WTC11 (cell line): ENCODE data around the gene ZIC2. TPM values are rescaled to one million over a fixed set of nuclear protein-coding genes. Genes with fewer than 3 reads are reported as not detected.

Experiments used
- ATAC-seq: fragments of 200-7000 bp; cut with Tn5 transposase; 2 replicates; pipeline ENCODE4 v1.10.0; 2021; ENCODE audit warnings: mild to moderate bottlenecking, moderate library complexity
- CTCF ChIA-PET: fragments of 300-600 bp; sonication (Branson Sonifier 250); formaldehyde crosslinking; loops from one replicate; lab custom pipeline; 2021; ENCODE audit warnings: antibody characterized with exemption; lab: Charles Lee
- POLR2A ChIA-PET: fragments of 350-600 bp; sonication (Branson Sonifier 250); formaldehyde crosslinking; loops from one replicate; lab custom pipeline; 2021; ENCODE audit warnings: antibody characterized with exemption; lab: Charles Lee
- DNase-seq: peaks from one replicate; pipeline ENCODE4 v3.0.0; 2021; ENCODE audit warnings: low spot score
- H3K27ac Mint-ChIP-seq: 2 replicates; pipeline ENCODE4 v1.8.0; 2021; ENCODE audit warnings: mixed read lengths
- H3K27me3 Mint-ChIP-seq: 2 replicates; pipeline ENCODE4 v1.8.0; 2021; ENCODE audit warnings: low read depth, mild to moderate bottlenecking, moderate library complexity, mixed read lengths
- H3K36me3 Mint-ChIP-seq: 2 replicates; pipeline ENCODE4 v1.8.0; 2021; ENCODE audit warnings: mixed read lengths
- H3K4me1 Mint-ChIP-seq: 2 replicates; pipeline ENCODE4 v1.8.0; 2022; ENCODE audit warnings: mixed read lengths
- H3K4me3 Mint-ChIP-seq: 2 replicates; pipeline ENCODE4 v1.8.0; 2021; ENCODE audit warnings: mild to moderate bottlenecking, moderate library complexity, mixed read lengths
- H3K9me3 Mint-ChIP-seq: 2 replicates; pipeline ENCODE4 v1.8.0; 2021; ENCODE audit warnings: mixed read lengths
- CREM ChIP-seq: sonication (generic); formaldehyde crosslinking; IDR thresholded peaks from 2 replicates; pipeline ENCODE4 v1.8.1; 2022; ENCODE audit warnings: mild to moderate bottlenecking, missing genetic modification reagents, moderate library complexity
- ETV6 ChIP-seq: sonication (generic); formaldehyde crosslinking; IDR thresholded peaks from 2 replicates; pipeline ENCODE4 v1.8.1; 2022; ENCODE audit warnings: mild to moderate bottlenecking, missing genetic modification reagents
- FOXP1 ChIP-seq: sonication (generic); formaldehyde crosslinking; IDR thresholded peaks from 2 replicates; pipeline ENCODE4 v1.8.0; 2022; ENCODE audit warnings: missing genetic modification reagents, mild to moderate bottlenecking, moderate library complexity, borderline replicate concordance
- GABPB1 ChIP-seq: sonication (generic); formaldehyde crosslinking; IDR thresholded peaks from 2 replicates; pipeline ENCODE4 v1.8.1; 2023; ENCODE audit warnings: mild to moderate bottlenecking, missing genetic modification reagents
- MAX ChIP-seq: sonication (generic); formaldehyde crosslinking; IDR thresholded peaks from 2 replicates; pipeline ENCODE4 v1.8.0; 2022; ENCODE audit warnings: mild to moderate bottlenecking, missing genetic modification reagents
- STAT6 ChIP-seq: sonication (generic); formaldehyde crosslinking; conservative IDR thresholded peaks from 2 replicates; pipeline ENCODE4 v1.8.1; 2023; ENCODE audit warnings: mild to moderate bottlenecking, low read depth, missing genetic modification reagents, moderate library complexity
- USF1 ChIP-seq: sonication (generic); formaldehyde crosslinking; IDR thresholded peaks from 2 replicates; pipeline ENCODE4 v1.8.0; 2022; ENCODE audit warnings: mild to moderate bottlenecking, missing genetic modification reagents
- ZBTB21 ChIP-seq: sonication (generic); formaldehyde crosslinking; IDR thresholded peaks from 2 replicates; pipeline ENCODE4 v1.8.1; 2023; ENCODE audit warnings: mild to moderate bottlenecking, missing genetic modification reagents, borderline replicate concordance
- ZBTB43 ChIP-seq: sonication (generic); formaldehyde crosslinking; IDR thresholded peaks from 2 replicates; pipeline ENCODE4 v1.8.1; 2023; ENCODE audit warnings: mild to moderate bottlenecking, missing genetic modification reagents
- ZNF138 ChIP-seq: sonication (generic); formaldehyde crosslinking; conservative IDR thresholded peaks from 2 replicates; pipeline ENCODE4 v1.8.1; 2022; ENCODE audit warnings: mild to moderate bottlenecking, moderate library complexity, missing genetic modification reagents
- ZNF219 ChIP-seq: sonication (generic); formaldehyde crosslinking; IDR thresholded peaks from 2 replicates; pipeline ENCODE4 v1.8.0; 2023; ENCODE audit warnings: missing genetic modification reagents, mild to moderate bottlenecking, borderline replicate concordance
- ZNF423 ChIP-seq: fragments of 250-450 bp; sonication (Bioruptor Pico); IDR thresholded peaks from 2 replicates; pipeline ENCODE4 v2.1.2; 2022; ENCODE audit warnings: mild to moderate bottlenecking, moderate library complexity
- total RNA-seq: library from RNA; stranded (reverse); gene quantifications from 3 replicates; pipeline ENCODE4 v1.2.3, GENCODE V29; 2021

Gene ZIC2
- total RNA-seq, 1 experiment from 2014 or later, result 344 TPM

GRCh38 chr13:99955747-99956472 lies 25.7 kb upstream of the ZIC2 start (continued):
- TF ChIP-seq USF1 (peak; percentile 31; the same call in 1 of the 2 replicates), ZNF219 (CRISPR knock-in tag) (no peak), STAT6 (no peak), FOXP1 (CRISPR knock-in tag) (no peak), ETV6 (CRISPR knock-in tag) (peak; percentile 90), ZBTB21 (CRISPR knock-in tag) (no peak)

- H3K27me3 Mint-ChIP-seq, result peaks cover 77% of the 10 kb centered on the region
- H3K36me3 Mint-ChIP-seq, result no peaks in the 10 kb centered on the region
- DNase-seq (peak; percentile 39), ATAC-seq (0 out of 2 replicates have a peak, but pooled peaks have one; percentile 0)
- TF ChIP-seq ZNF423, result peak; percentile 36; the same call in 1 of the 2 replicates
- no peak for TF ChIP-seq ZNF138 (CRISPR knock-in tag)
- TF ChIP-seq ZBTB43 (CRISPR knock-in tag), result peak; percentile 70
- 0 out of 2 replicates have a peak, but pooled peaks have one; percentile 1 for TF ChIP-seq MAX
- peak; percentile 59; the same call in 1 of the 2 replicates for TF ChIP-seq CREM (CRISPR knock-in tag)
- 0 out of 2 replicates have a peak, but pooled peaks have one; percentile 24 for TF ChIP-seq GABPB1 (CRISPR knock-in tag)
- TF ChIP-seq STAT6, result no peak
- no peaks in the 10 kb centered on the region for H3K9me3 Mint-ChIP-seq
- H3K4me3 Mint-ChIP-seq, result peak overlapping the region; percentile 87
- CTCF ChIA-PET, result interaction anchor here (0.5 to 6.7 kb wide), 23 partner anchors 7 to 517 kb away, joined by 3 to 48 read pairs (median 6); partner anchors contain the start of gene ZIC5
- no peak overlapping the region for H3K27ac Mint-ChIP-seq
- POLR2A ChIA-PET, result interaction anchor here (0.6 to 2.5 kb wide), 13 partner anchors 10 to 350 kb away, joined by 3 to 11 read pairs (median 5); partner anchors contain the start of genes CLYBL, ZIC2 and ZIC5
- H3K4me1 Mint-ChIP-seq, result peaks cover 64% of the 10 kb centered on the region
Measured at GRCh38 chr13:99956473-99957349, 24.9 kb upstream of the ZIC2 start.
